SK-N-SH (cell line): Measurements from ENCODE around the gene AGBL1.

ENCODE experiments used
- CHD2 ChIP-seq: fragments of 150-350 bp; IDR thresholded peaks from 2 replicates; pipeline ENCODE4 v1.6.1; 2018; ENCODE audit warnings: low read length; ENCODE audit not compliant: partially characterized antibody
- FOXM1 ChIP-seq: IDR thresholded peaks from 2 replicates; pipeline ENCODE4 v1.4.0; 2012; ENCODE audit warnings: low read depth, mild to moderate bottlenecking
- JUND ChIP-seq: IDR thresholded peaks from 2 replicates; pipeline ENCODE4 v1.4.0; 2012
- MAX ChIP-seq: IDR thresholded peaks from 2 replicates; pipeline ENCODE4 v1.4.0; 2012; ENCODE audit warnings: low read depth
- MXI1 ChIP-seq: IDR thresholded peaks from 2 replicates; pipeline ENCODE4 v1.6.1; 2012; ENCODE audit warnings: mild to moderate bottlenecking, low read depth, low read length, improper control_type of control experiment
- RAD21 ChIP-seq: IDR thresholded peaks from 2 replicates; pipeline ENCODE4 v1.6.1; 2012; ENCODE audit warnings: mild to moderate bottlenecking, low read length
- RCOR1 ChIP-seq: fragments of 150-350 bp; IDR thresholded peaks from 2 replicates; pipeline ENCODE4 v1.6.1; 2017; ENCODE audit warnings: antibody characterized with exemption, low read length
- REST ChIP-seq: IDR thresholded peaks from 2 replicates; pipeline ENCODE4 v1.6.1; 2012; ENCODE audit warnings: mild to moderate bottlenecking, low read depth, low read length, moderate library complexity
- TCF12 ChIP-seq: IDR thresholded peaks from 2 replicates; pipeline ENCODE4 v1.4.0; 2012
- TF ChIP-seq, protein P1 (sequence below): fragments of 200-600 bp; sonication (generic); IDR thresholded peaks from 2 replicates; pipeline ENCODE4 v1.6.1; 2017; ENCODE audit warnings: antibody characterized with exemption, mild to moderate bottlenecking, moderate library complexity
- TF ChIP-seq, protein P2 (sequence below): fragments of 150-350 bp; IDR thresholded peaks from 2 replicates; pipeline ENCODE4 v1.6.1; 2017; ENCODE audit warnings: antibody characterized with exemption, low read length, low read depth, borderline replicate concordance
- TF ChIP-seq, protein P3 (sequence below): IDR thresholded peaks from 2 replicates; pipeline ENCODE4 v1.4.0; 2012; ENCODE audit warnings: low read depth, borderline replicate concordance

DNA sequence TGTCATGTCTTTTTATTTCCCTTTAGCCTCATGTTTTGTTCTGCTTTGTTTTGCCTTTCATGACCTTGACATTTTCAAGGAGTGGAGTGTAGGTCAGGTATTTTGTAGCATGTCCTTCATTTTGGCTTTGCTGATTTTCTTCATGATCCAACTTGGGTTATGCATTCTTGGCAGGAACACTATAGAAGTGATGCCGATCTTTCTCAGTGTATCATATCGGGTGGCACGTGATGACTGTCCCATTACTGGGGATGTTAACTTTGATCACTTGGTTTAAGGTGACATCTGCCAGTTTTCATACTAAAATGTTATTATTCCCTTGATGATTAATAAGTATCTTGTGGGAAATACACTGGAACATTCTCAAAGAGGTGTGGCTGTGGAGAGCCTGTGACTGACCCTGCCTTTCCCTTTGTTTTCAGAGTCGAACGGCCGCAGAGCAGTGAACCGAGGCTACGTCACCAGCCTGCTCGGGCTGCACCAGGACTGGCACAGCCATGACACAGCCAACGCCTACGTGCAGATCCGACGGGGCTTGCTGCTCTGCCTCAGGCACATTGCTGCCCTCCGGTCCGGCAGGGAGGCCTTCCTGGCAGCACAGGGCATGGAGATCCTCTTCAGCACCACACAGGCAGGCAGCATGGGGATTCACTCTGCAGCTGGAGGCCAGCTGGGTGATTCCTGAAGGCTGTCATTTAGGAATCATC is 167.7 kb downstream of the AGBL1 start:
- TF ChIP-seq CHD2 (no peak), FOXM1 (no peak), RCOR1 (no peak), RAD21 (no peak), MAX (no peak), JUND (no peak), REST (no peak), TCF12 (no peak), MXI1 (no peak)
- TF ChIP-seq, protein P1, sequence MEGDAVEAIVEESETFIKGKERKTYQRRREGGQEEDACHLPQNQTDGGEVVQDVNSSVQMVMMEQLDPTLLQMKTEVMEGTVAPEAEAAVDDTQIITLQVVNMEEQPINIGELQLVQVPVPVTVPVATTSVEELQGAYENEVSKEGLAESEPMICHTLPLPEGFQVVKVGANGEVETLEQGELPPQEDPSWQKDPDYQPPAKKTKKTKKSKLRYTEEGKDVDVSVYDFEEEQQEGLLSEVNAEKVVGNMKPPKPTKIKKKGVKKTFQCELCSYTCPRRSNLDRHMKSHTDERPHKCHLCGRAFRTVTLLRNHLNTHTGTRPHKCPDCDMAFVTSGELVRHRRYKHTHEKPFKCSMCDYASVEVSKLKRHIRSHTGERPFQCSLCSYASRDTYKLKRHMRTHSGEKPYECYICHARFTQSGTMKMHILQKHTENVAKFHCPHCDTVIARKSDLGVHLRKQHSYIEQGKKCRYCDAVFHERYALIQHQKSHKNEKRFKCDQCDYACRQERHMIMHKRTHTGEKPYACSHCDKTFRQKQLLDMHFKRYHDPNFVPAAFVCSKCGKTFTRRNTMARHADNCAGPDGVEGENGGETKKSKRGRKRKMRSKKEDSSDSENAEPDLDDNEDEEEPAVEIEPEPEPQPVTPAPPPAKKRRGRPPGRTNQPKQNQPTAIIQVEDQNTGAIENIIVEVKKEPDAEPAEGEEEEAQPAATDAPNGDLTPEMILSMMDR: no peak
- TF ChIP-seq, protein P2, sequence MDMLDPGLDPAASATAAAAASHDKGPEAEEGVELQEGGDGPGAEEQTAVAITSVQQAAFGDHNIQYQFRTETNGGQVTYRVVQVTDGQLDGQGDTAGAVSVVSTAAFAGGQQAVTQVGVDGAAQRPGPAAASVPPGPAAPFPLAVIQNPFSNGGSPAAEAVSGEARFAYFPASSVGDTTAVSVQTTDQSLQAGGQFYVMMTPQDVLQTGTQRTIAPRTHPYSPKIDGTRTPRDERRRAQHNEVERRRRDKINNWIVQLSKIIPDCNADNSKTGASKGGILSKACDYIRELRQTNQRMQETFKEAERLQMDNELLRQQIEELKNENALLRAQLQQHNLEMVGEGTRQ: no peak
- TF ChIP-seq, protein P3, sequence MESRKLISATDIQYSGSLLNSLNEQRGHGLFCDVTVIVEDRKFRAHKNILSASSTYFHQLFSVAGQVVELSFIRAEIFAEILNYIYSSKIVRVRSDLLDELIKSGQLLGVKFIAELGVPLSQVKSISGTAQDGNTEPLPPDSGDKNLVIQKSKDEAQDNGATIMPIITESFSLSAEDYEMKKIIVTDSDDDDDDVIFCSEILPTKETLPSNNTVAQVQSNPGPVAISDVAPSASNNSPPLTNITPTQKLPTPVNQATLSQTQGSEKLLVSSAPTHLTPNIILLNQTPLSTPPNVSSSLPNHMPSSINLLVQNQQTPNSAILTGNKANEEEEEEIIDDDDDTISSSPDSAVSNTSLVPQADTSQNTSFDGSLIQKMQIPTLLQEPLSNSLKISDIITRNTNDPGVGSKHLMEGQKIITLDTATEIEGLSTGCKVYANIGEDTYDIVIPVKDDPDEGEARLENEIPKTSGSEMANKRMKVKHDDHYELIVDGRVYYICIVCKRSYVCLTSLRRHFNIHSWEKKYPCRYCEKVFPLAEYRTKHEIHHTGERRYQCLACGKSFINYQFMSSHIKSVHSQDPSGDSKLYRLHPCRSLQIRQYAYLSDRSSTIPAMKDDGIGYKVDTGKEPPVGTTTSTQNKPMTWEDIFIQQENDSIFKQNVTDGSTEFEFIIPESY: no peak
